Muscle of leg (tissue), 11 donors: ENCODE data around the gene ASTN2. TPM values are rescaled to one million over a fixed set of nuclear protein-coding genes. Genes with fewer than 3 reads are reported as not detected.

Experiments
- DNase-seq: peaks from one replicate; pipeline ENCODE4 v3.0.0; 2013
- H3K27ac ChIP-seq: one replicate; pipeline ENCODE4 v1.5.1; 2013; ENCODE audit warnings: mild to moderate bottlenecking, low read length, control low read depth
- H3K27me3 ChIP-seq: one replicate; pipeline ENCODE4 v1.6.1; 2013; ENCODE audit warnings: low read length; ENCODE audit not compliant: control insufficient read depth, insufficient read depth
- H3K36me3 ChIP-seq: one replicate; pipeline ENCODE4 v1.6.1; 2013; ENCODE audit warnings: low read length; ENCODE audit not compliant: control insufficient read depth, insufficient read depth
- H3K4me1 ChIP-seq: one replicate; pipeline ENCODE4 v1.6.1; 2013; ENCODE audit warnings: low read length; ENCODE audit not compliant: control insufficient read depth, insufficient read depth
- H3K4me3 ChIP-seq: one replicate; pipeline ENCODE4 v1.5.1; 2013; ENCODE audit warnings: low read length, control low read depth
- H3K9me3 ChIP-seq: replicated peaks from 2 replicates; pipeline ENCODE4 v1.6.1; 2013; ENCODE audit warnings: low read depth, low read length; ENCODE audit not compliant: control insufficient read depth
- WGBS: methylation state at CpG from one replicate; pipeline ENCODE4 v1.1.5; 2013; ENCODE audit warnings: missing lambda C conversion rate; ENCODE audit not compliant: insufficient coverage; 5-methylcytosine and 5-hydroxymethylcytosine counted together
- polyA plus RNA-seq, 8 donors: library from polyadenylated mRNA; unstranded; fragments of 120-200 nt; gene quantifications; one replicate each; pipeline versions ENCODE4 v1.2.1 to v1.2.3, GENCODE V29; 2013; ENCODE audit warnings: inconsistent platforms in 1 of 8, low replicate concordance in 1 of 8; ENCODE audit not compliant: insufficient read length in 8 of 8, insufficient read depth in 1 of 8
- total RNA-seq: library from RNA; stranded (reverse); fragments of 120-200 nt; gene quantifications from one replicate; pipeline ENCODE4 v1.2.4, GENCODE V29; 2013

ASTN2 gene
- total and polyA plus RNA-seq, 9 donors, result 2.7 to 10.9 (median 4.4) TPM

DNA sequence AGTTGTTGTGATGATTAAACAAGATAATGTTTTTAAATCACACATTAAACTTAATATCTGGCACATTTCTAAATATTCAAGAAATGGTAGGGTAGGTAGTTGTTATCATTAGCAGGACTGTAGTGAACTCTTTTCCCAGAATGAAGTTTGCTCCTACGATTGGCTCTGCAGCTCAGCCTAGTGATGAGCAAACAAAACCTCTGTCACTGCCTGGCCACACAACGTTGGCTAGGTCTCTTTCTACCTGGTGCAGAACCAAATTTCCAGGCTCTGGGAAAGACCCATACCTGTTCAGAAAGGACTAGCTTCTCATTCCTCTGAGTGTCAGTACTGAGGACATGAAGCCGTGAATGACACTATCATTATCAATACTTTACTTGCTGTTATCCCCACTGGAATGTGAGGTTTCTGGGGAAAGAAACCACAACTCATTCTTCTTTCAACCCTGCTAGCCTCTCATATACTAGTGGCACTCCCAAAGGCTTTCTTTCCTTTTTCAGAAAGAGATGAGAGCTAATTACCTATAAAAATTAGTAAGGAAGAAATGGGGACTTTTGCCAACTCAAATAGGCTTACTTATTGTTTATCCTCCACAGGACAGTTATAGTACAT is 947.0 kb downstream of the ASTN2 start:
- H3K9me3 ChIP-seq, result no peaks in the 10 kb centered on the region
- no peaks in the 10 kb centered on the region for H3K36me3 ChIP-seq
- H3K4me1 ChIP-seq, result peaks cover 10% of the 10 kb centered on the region
- no peak overlapping the region for H3K27ac ChIP-seq
- no peak overlapping the region for H3K4me3 ChIP-seq
- H3K27me3 ChIP-seq, result no peaks in the 10 kb centered on the region
- WGBS, result 89% methylated on average over 1 of the region's 3 CpGs
- no peak for DNase-seq

- peaks cover 6% of the 10 kb centered on the region for H3K4me1 ChIP-seq
- H3K27me3 ChIP-seq, result no peaks in the 10 kb centered on the region
- no peak overlapping the region for H3K4me3 ChIP-seq
- no peaks in the 10 kb centered on the region for H3K36me3 ChIP-seq
- no peaks in the 10 kb centered on the region for H3K9me3 ChIP-seq
- WGBS, result 74% methylated on average over 3 of the region's 5 CpGs
- no peak for DNase-seq
- H3K27ac ChIP-seq, result no peak overlapping the region
Measured at GRCh38 chr9:116466271-116467235, 948.3 kb downstream of the ASTN2 start.

GRCh38 chr9:116465576-116466270 is 949.1 kb downstream of the ASTN2 start:
- no peaks in the 10 kb centered on the region for H3K27me3 ChIP-seq
- no peak for DNase-seq
- no peaks in the 10 kb centered on the region for H3K36me3 ChIP-seq
- H3K27ac ChIP-seq, result no peak overlapping the region
- no peaks in the 10 kb centered on the region for H3K4me1 ChIP-seq
- WGBS, result 100% methylated on average over 1 of the region's 9 CpGs
- no peaks in the 10 kb centered on the region for H3K9me3 ChIP-seq
- no peak overlapping the region for H3K4me3 ChIP-seq

DNA sequence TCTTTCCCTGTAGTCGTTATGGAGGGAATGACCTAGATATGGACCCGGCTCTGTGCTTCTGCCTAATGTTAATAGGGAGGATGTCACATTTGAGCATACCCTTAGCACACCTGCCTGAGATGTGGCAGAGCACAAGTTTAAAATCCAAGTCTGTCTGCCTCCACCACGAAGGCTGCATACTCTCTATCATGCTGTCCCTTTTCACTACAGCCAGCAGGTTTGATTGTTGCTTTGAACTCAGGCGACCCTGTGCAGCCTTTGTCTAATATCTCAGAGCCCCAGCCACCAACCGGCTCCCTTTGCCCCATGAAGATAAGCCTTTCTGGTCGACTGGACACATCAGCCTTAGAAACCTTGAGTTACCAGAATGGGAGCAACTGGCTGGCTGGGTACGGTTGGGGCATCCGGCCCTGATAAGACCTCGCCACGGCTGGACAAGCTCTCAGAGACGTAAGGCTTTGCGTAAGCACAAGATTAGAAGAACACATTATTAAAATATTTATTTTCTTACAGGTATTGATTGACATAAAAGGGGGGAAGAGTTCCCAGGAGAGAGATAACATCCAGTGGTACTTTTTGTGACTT is 949.8 kb downstream of the ASTN2 start:
- no peak overlapping the region for H3K4me3 ChIP-seq
- no peaks in the 10 kb centered on the region for H3K4me1 ChIP-seq
- WGBS, result 70% methylated on average over 5 of the region's 12 CpGs
- H3K9me3 ChIP-seq, result no peaks in the 10 kb centered on the region
- no peaks in the 10 kb centered on the region for H3K36me3 ChIP-seq
- no peak overlapping the region for H3K27ac ChIP-seq
- H3K27me3 ChIP-seq, result no peaks in the 10 kb centered on the region
- no peak for DNase-seq

GRCh38 chr9:116464423-116464822 is 950.4 kb downstream of the ASTN2 start:
- no peaks in the 10 kb centered on the region for H3K9me3 ChIP-seq
- H3K4me3 ChIP-seq, result no peak overlapping the region
- H3K4me1 ChIP-seq, result no peaks in the 10 kb centered on the region
- H3K36me3 ChIP-seq, result no peaks in the 10 kb centered on the region
- no peaks in the 10 kb centered on the region for H3K27me3 ChIP-seq
- DNase-seq, result no peak
- H3K27ac ChIP-seq, result no peak overlapping the region

GRCh38 chr9:116461632-116462031 is 953.2 kb downstream of the ASTN2 start:
- DNase-seq, result no peak
- Histone ChIP-seq H3K27me3 (no peaks in the 10 kb centered on the region), H3K36me3 (no peaks in the 10 kb centered on the region), H3K4me1 (no peaks in the 10 kb centered on the region), H3K27ac (no peak overlapping the region), H3K4me3 (no peak overlapping the region), H3K9me3 (peaks cover 5% of the 10 kb centered on the region)
- 90% methylated on average over 2 of the region's 3 CpGs for WGBS

GRCh38 chr9:116460026-116460425 is 954.8 kb downstream of the ASTN2 start:
- H3K27ac ChIP-seq, result no peak overlapping the region
- no peaks in the 10 kb centered on the region for H3K4me1 ChIP-seq
- H3K9me3 ChIP-seq, result peaks cover 9% of the 10 kb centered on the region
- no peaks in the 10 kb centered on the region for H3K36me3 ChIP-seq
- WGBS, result no CpG with 5 or more reads among the region's 2 CpGs
- H3K27me3 ChIP-seq, result no peaks in the 10 kb centered on the region
- H3K4me3 ChIP-seq, result no peak overlapping the region
- no peak for DNase-seq

DNA sequence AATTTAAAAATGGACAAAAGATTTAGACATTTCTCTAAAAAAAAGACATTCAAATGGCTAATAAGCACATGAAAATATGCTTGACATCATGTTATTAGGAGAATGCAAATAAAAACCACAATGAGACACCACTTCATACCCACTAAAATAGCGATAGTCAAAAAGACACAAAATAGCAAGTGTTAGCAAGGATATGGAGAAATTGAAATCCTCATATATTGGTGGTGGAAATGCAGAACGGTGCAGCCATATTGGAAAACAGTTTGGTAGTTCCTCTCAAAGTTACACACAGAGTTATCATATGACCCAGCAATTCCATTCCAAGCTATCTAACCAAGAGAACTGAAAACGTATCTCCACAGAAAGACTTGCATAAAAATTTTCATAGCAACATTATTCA is 955.3 kb downstream of the ASTN2 start:
- Histone ChIP-seq H3K4me3 (no peak overlapping the region), H3K27me3 (no peaks in the 10 kb centered on the region), H3K4me1 (no peaks in the 10 kb centered on the region), H3K36me3 (no peaks in the 10 kb centered on the region), H3K9me3 (peaks cover 9% of the 10 kb centered on the region), H3K27ac (no peak overlapping the region)
- no peak for DNase-seq
- WGBS, result no CpG with 5 or more reads among the region's 3 CpGs

DNA sequence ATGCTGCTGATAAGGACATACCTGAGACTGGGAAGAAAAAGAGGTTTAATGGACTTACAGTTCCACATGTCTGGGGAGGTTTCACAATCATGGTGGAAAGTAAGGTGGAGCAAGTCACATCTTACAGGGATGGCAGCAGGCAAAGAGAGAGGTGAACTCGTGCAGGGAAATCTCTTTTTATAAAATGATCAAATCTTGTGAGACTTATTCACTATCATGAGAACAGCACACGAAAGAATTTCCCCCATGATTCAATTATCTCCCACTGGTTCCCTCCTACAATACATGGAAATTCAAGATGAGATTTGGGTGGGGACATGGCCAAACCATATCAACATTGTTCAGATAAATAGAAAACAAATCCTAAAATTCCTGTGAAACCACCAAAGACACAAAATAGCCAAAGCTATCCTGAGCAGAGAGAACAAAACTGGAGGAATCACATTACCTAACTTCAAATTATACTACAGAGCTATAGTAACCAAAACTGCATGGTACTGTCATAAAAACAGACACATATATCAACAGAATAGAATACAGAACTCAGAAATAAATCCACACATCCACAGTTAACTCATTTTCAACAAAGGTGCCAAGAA is 958.3 kb downstream of the ASTN2 start:
- H3K36me3 ChIP-seq, result no peaks in the 10 kb centered on the region
- WGBS, result no CpG with 5 or more reads among the region's 2 CpGs
- no peak overlapping the region for H3K27ac ChIP-seq
- H3K9me3 ChIP-seq, result peaks cover 9% of the 10 kb centered on the region
- DNase-seq, result no peak
- H3K4me3 ChIP-seq, result no peak overlapping the region
- H3K27me3 ChIP-seq, result no peaks in the 10 kb centered on the region
- H3K4me1 ChIP-seq, result no peaks in the 10 kb centered on the region
